IMR-90 (cell line): ENCODE data around the gene RABL2B. TPM values are rescaled to one million over a fixed set of nuclear protein-coding genes. Genes with fewer than 3 reads are reported as not detected.

Experiments used
- ATAC-seq: fragments of 200-7000 bp; cut with Tn5 transposase; 2 replicates; pipeline ENCODE4 v1.9.1; 2020; ENCODE audit warnings: low read depth, mild to moderate bottlenecking, moderate library complexity
- BruUV-seq: library from RNA; stranded (reverse); fragments of 400-500 nt; replicated peaks from 2 replicates; lab custom pipeline; 2021; lab: Mats Ljungman, UMichigan
- CTCF ChIA-PET: fragments of 300-600 bp; formaldehyde crosslinking; extraction: SDS; loops from one replicate; lab custom pipeline; 2021; ENCODE audit warnings: antibody characterized with exemption; lab: Yijun Ruan, JAX
- POLR2A ChIA-PET: fragments of 300-600 bp; sonication (Branson Sonifier 250); formaldehyde crosslinking; loops from one replicate; lab custom pipeline; 2022; ENCODE audit warnings: antibody characterized with exemption; ENCODE audit not compliant: unreplicated experiment; lab: Charles Lee
- DNase-seq: peaks from one replicate; pipeline ENCODE4 v3.0.0; 2013
- H2AFZ ChIP-seq: replicated peaks from 2 replicates; pipeline ENCODE3; 2013; ENCODE audit warnings: low read length, mild to moderate bottlenecking; ENCODE audit not compliant: poor library complexity
- H2AK5ac ChIP-seq: 2 replicates; pipeline ENCODE4 v1.6.1; 2013; ENCODE audit warnings: low read depth, low read length, inconsistent platforms
- H2AK9ac ChIP-seq: replicated peaks from 2 replicates; pipeline ENCODE3; 2013; ENCODE audit warnings: mild to moderate bottlenecking, low read depth, low read length, moderate library complexity; ENCODE audit not compliant: poor library complexity
- H2BK120ac ChIP-seq: 2 replicates; pipeline ENCODE4 v1.6.1; 2013; ENCODE audit warnings: low read depth, low read length, inconsistent platforms
- H2BK15ac ChIP-seq: 3 replicates; pipeline ENCODE4 v1.6.1; 2013; ENCODE audit warnings: low read depth, low read length, inconsistent platforms
- H2BK20ac ChIP-seq: 2 replicates; pipeline ENCODE4 v1.6.1; 2013; ENCODE audit warnings: low read depth, mild to moderate bottlenecking, inconsistent platforms, low read length, moderate library complexity
- H2BK5ac ChIP-seq: 2 replicates; pipeline ENCODE4 v1.6.1; 2013; ENCODE audit warnings: mild to moderate bottlenecking, low read depth, low read length, inconsistent platforms; ENCODE audit not compliant: poor library complexity, severe bottlenecking
- H3K14ac ChIP-seq: replicated peaks from 2 replicates; pipeline ENCODE4 v1.6.1; 2013; ENCODE audit warnings: low read depth, low read length, inconsistent platforms
- H3K18ac ChIP-seq: 2 replicates; pipeline ENCODE4 v1.6.1; 2013; ENCODE audit warnings: low read depth, low read length, control low read depth
- H3K23ac ChIP-seq: 2 replicates; pipeline ENCODE4 v1.6.1; 2013; ENCODE audit warnings: low read depth, low read length, inconsistent platforms
- H3K27ac ChIP-seq: 2 replicates; pipeline ENCODE4 v1.5.1; 2013; ENCODE audit warnings: mild to moderate bottlenecking, control low read depth, low read length; ENCODE audit not compliant: insufficient read depth
- H3K27me3 ChIP-seq: 2 replicates; pipeline ENCODE4 v1.6.1; 2013; ENCODE audit warnings: low read length; ENCODE audit not compliant: control insufficient read depth, insufficient read depth
- H3K36me3 ChIP-seq: 2 replicates; pipeline ENCODE4 v1.6.1; 2013; ENCODE audit warnings: low read length, mixed read lengths; ENCODE audit not compliant: control insufficient read depth, insufficient read depth
- H3K4ac ChIP-seq: 2 replicates; pipeline ENCODE4 v1.6.1; 2013; ENCODE audit warnings: low read depth, low read length, inconsistent platforms
- H3K4me1 ChIP-seq: 2 replicates; pipeline ENCODE4 v1.6.1; 2013; ENCODE audit warnings: low read length, mixed read lengths; ENCODE audit not compliant: control insufficient read depth, insufficient read depth
- H3K4me2 ChIP-seq: 2 replicates; pipeline ENCODE4 v1.6.1; 2013; ENCODE audit warnings: low read depth, mild to moderate bottlenecking, control low read depth, low read length, moderate library complexity
- H3K4me3 ChIP-seq: 2 replicates; pipeline ENCODE4 v1.5.1; 2013; ENCODE audit warnings: low read depth, mild to moderate bottlenecking, control low read depth, low read length, moderate library complexity; ENCODE audit not compliant: insufficient read depth
- H3K56ac ChIP-seq: 2 replicates; pipeline ENCODE4 v1.6.1; 2013; ENCODE audit warnings: low read length, inconsistent platforms; ENCODE audit not compliant: insufficient read depth; ENCODE audit errors: extremely low read depth
- H3K79me1 ChIP-seq, 2 experiments: 2 replicates each; pipeline ENCODE4 v1.6.1; 2013; ENCODE audit warnings: low read length in 2 of 2, inconsistent platforms in 1 of 2, low read depth in 1 of 2
- H3K9ac ChIP-seq: 2 replicates; pipeline ENCODE4 v1.6.1; 2013; ENCODE audit warnings: low read depth, low read length, control low read depth
- H3K9me1 ChIP-seq: 2 replicates; pipeline ENCODE4 v1.6.1; 2013; ENCODE audit warnings: low read length, inconsistent platforms; ENCODE audit not compliant: insufficient read depth
- H3K9me3 ChIP-seq: 2 replicates; pipeline ENCODE4 v1.6.1; 2013; ENCODE audit warnings: low read length; ENCODE audit not compliant: control insufficient read depth, insufficient read depth
- H4K20me1 ChIP-seq: 2 replicates; pipeline ENCODE4 v1.6.1; 2013; ENCODE audit warnings: low read length, inconsistent platforms; ENCODE audit not compliant: insufficient read depth
- H4K5ac ChIP-seq: 2 replicates; pipeline ENCODE4 v1.6.1; 2013; ENCODE audit warnings: mild to moderate bottlenecking, low read depth, low read length, control low read depth
- H4K8ac ChIP-seq, 2 experiments: 2 replicates each; pipeline ENCODE4 v1.6.1; 2013; ENCODE audit warnings: low read depth in 2 of 2, low read length in 2 of 2, control low read depth in 1 of 2, inconsistent platforms in 1 of 2
- H4K91ac ChIP-seq: 2 replicates; pipeline ENCODE4 v1.6.1; 2013; ENCODE audit warnings: low read depth, low read length, inconsistent platforms; ENCODE audit not compliant: insufficient read depth
- BHLHE40 ChIP-seq: fragments of 150-350 bp; IDR thresholded peaks from 2 replicates; pipeline ENCODE4 v1.6.1; 2016; ENCODE audit warnings: mild to moderate bottlenecking, low read depth, low read length
- CEBPB ChIP-seq: IDR thresholded peaks from 2 replicates; pipeline ENCODE4 v1.6.1; 2012; ENCODE audit warnings: low read depth, low read length, improper control_type of control experiment
- CHD1 ChIP-seq: IDR thresholded peaks from 2 replicates; pipeline ENCODE4 v1.6.1; 2012; ENCODE audit warnings: low read depth, low read length, improper control_type of control experiment
- RAD21 ChIP-seq: IDR thresholded peaks from 2 replicates; pipeline ENCODE4 v1.6.1; 2012; ENCODE audit warnings: low read length, improper control_type of control experiment
- WGBS, 2 experiments: methylation state at CpG; one replicate each; pipeline versions ENCODE4 v1.1.5 to v1.1.7; 2013; ENCODE audit warnings: missing lambda C conversion rate in 2 of 2; ENCODE audit not compliant: insufficient read length in 1 of 2; ENCODE audit errors: extremely low coverage in 2 of 2; 5-methylcytosine and 5-hydroxymethylcytosine counted together
- dilution Hi-C: fragments of 300-500 bp; cut with HindIII; formaldehyde crosslinking; loops from one replicate; pipeline ENCODE4 v1.14.3; 2018; ENCODE audit warnings: low sequenced_read_pairs; ENCODE audit not compliant: unreplicated experiment
- in situ Hi-C: fragments of 300-500 bp; cut with MboI; formaldehyde crosslinking; loops from 3 replicates; pipeline ENCODE4 v1.14.3; 2019; ENCODE audit warnings: low sequenced_read_pairs, inconsistent platforms, mixed read lengths
- intact Hi-C: fragments of 100-400 bp; cut with micrococcal nuclease; formaldehyde crosslinking; loops from 2 replicates; pipeline ENCODE4 v1.10.0; 2022
- polyA plus RNA-seq, 3 experiments: library from polyadenylated mRNA; depleted of rRNA; stranded (reverse); fragments of >200 nt; gene quantifications; 2 replicates each; pipeline ENCODE4 v1.2.3, GENCODE V29; 2012; ENCODE audit warnings: low replicate concordance in 1 of 3
- total RNA-seq: library from RNA; depleted of rRNA; stranded (reverse); fragments of >200 nt; gene quantifications from 2 replicates; pipeline ENCODE4 v1.2.3, GENCODE V29; 2012

Gene RABL2B
- total and polyA plus RNA-seq, 2 of the 4 experiments (the other 2 are of a cell fraction), result 8.4 to 23.3 TPM

- in situ Hi-C loops (no loop called here), intact Hi-C loops (no loop called here), dilution Hi-C loops (no loop called here)
- Histone ChIP-seq H3K36me3 (no peaks in the 10 kb centered on the region), H2AK5ac (no peak overlapping the region), H3K18ac (no peak overlapping the region), H2BK20ac (no peak overlapping the region), H3K27me3 (peaks cover 32% of the 10 kb centered on the region), H3K27ac (no peak overlapping the region), H3K4me2 (no peak overlapping the region), H4K8ac (no peak overlapping the region), H4K91ac (no peak overlapping the region), H3K79me1 (no peaks in the 10 kb centered on the region), H3K4ac (no peak overlapping the region), H2BK15ac (no peak overlapping the region), H4K5ac (no peak overlapping the region), H3K14ac (no peak overlapping the region), H2BK5ac (no peak overlapping the region), H3K23ac (no peak overlapping the region), H2BK120ac (no peak overlapping the region), H3K9me1 (no peaks in the 10 kb centered on the region), H3K56ac (no peak overlapping the region), H4K20me1 (no peaks in the 10 kb centered on the region), H3K4me1 (peaks cover 2% of the 10 kb centered on the region; the same call in 1 of the 2 replicates), H2AK9ac (no peak overlapping the region), H3K4me3 (no peak overlapping the region), H3K9ac (no peak overlapping the region), H2AFZ (no peak overlapping the region), H3K9me3 (no peaks in the 10 kb centered on the region)
- BruUV-seq, result no TSS peak
- DNase-seq (no peak), ATAC-seq (no peak)
- whole genome bisulfite sequencing, 2 experiments, result 55% methylated on average over 3 of the region's 10 CpGs; no CpG with 5 or more reads in 1 of the 2 experiments
- TF ChIP-seq RAD21 (no peak), BHLHE40 (no peak), CEBPB (no peak), CHD1 (no peak)
- CTCF ChIA-PET, result no interaction called here
- POLR2A ChIA-PET, result no interaction called here
Measured at GRCh38 chr22:50738649-50739227, 44.7 kb downstream of the RABL2B start.
